OCI-M2 (cell line): ENCODE results near the gene TYSND1.
"Not testable (repeated sequence)": the region's sequence is repeated elsewhere in the genome, so short reads cannot be mapped to it uniquely, and the experiment has no call there.

Experiments used
- DNase-seq: peaks from one replicate; lab custom pipeline; 2025; ENCODE audit not compliant: unreplicated experiment; lab: John Stamatoyannopoulos, UW

The TYSND1 gene

DNA sequence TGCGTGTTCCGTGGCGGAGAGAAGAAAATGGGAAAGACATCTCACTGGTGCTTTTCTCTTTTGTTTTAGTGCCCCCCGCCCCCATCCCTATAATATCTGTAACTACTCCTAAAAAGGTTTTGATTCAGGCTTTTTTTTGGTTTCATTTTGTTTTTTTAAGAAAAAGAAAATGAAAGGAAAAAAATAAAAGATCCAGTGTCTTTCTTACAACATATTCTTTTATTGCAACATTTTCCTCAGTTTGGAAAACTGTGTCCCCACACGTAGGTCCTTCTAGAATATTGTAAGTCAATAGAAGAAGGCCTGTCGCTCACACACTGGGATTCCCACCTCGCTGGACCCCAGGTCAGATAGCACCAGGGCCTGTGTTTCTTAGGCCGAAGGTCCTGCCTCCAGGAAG, 34.4 kb downstream of the TYSND1 start:
- no peak for DNase-seq

DNA sequence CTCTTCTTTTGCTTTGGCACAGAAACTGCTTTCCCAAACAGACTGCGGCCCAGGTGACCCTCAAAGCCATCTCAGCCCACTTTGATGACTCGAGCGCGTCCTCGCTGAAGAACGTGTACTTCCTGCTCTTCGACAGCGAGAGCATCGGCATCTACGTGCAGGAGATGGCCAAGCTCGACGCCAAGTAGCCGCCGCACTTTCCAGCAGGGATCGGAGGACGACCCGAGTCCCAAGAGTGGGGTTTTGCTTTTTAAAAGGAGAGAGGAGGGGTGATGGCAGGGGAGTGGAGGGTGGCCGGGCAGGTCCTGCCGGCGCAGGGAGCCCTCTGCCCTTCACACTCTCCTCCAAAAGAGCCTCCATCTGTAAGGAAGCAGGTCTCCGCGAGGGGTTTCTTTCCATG, 35.0 kb downstream of the TYSND1 start:
- no peak for DNase-seq

DNA sequence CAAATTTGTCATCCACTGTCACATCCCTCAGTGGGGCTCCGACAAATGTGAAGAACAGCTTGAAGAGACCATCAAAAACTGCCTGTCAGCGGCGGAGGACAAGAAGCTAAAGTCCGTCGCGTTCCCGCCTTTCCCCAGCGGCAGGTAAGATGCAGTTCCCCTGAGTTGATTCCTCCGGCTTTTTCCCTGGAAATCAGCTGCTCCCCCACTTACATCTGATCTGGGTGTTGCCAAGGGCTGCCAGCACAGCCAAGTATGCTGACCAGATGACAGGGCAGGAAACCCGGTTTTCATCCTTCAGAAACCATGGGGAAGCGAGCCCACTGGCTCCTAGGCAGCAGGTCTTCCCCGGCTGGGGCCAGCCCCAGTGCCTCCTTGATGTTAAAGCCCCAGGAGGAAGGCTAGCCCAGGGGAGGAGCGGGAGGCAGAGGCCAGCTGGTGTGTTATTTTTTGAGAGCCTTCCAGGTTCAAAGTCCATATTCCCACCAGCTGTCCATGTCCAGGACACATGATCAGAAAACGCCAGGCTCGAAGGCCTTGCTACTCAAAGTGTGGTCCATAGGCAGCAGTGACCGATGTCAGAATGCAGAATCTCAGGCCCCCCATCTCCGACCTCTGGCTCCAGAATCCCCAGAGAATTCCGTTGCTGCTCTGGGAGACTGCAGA, 37.3 kb downstream of the TYSND1 start:
- DNase-seq, result no peak

DNA sequence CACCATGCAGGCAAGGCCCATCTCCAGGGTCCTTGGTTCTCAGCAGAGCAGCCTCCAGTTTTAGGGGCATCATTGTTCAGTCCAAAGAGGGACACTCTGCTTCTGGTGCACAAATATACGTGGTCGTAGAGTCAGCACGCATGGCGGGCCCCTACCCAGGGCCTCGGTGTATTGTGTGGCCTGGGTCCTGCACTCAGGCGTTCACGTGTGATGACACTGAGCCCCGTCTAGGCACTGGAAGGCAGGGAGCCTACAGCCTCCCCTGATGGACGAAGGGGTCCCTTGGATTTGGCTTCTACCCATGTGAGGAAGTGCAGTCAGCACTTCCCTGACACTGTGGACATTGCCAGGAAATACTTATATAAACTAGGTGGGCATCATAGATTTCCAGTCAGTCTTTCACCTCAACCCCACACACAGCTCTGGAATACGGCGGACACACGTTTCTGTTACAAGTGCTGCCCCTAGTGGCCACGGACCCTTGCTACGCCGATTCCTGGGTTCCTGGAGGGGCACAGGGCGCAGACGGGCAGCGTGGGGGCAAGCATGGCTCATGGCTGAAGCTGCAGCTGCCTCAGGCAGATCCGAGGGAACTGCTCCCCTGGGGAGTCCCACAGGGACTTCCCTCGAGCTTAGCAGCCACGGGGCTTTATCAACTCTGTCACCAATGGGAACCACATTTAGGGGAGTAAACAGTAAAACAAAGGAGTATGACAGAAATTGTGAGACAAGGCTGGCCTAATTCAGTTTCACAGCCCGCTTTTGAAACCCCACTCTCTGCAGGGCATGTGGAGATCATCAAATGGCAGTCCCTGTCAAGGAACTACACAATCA, 39.3 kb downstream of the TYSND1 start:
- no peak for DNase-seq

DNA sequence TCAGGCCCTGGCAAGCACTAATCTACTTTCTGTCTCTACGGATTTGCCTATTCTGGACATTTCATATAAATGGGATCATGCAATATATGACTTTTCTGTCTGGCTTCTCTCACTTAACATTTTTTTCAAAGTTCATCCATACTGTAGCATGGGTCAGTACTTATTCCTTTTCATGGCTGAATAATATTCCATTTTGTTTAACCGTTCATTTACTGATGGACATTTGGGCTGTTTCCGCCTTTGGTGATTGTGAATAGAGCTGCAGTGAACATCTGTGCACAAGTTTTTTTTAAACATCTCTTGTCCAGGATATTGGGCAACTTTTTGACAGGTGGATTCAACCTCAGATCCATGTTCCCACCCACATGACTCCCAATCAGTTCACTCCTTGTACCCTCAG, 44.8 kb downstream of the TYSND1 start:
- DNase-seq, result no peak

DNA sequence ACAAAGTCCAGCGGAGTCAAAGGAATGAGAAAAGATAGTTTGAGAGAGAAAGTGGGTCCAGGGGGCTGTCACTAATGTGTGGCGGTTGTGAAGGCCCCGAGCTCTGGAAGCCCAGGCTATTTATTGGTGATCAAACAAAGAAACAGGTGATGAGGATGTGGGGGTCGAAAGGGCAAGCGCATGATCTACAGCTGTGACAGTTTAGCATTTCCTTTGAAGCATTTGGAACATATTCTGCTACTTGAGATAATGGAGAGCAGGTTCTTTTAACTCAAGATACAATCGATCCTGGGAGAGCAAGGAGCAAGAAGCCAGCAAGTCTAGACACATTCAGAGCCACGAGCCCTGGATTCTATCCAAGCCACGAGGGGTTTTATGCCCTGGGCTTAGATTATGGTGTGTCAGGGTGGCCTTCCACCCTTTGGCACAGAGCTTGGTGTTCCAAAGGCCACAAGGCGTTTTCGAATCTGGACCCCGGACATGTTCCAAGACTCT, 45.4 kb downstream of the TYSND1 start:
- not testable (repeated sequence) for DNase-seq

DNA sequence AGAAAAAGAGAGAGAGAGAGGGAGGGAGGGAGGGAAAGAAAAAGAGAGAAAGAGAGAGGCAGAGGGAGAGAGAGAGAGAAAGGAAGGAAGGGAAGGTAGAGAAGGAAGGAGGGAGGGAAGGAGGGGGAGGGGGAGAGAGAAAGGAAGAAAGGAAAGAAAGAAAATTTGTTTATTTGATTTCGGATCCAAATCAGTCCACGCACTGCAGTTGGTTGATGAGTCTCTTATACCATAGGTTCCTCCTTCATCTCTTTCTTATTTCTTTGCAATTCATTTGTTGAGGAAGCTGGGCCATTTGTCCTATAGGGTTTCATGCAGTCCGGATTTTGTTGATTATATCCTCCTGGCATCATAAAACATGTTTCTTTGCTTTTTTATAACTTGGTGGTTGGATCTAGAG, 48.2 kb downstream of the TYSND1 start:
- DNase-seq, result no peak

DNA sequence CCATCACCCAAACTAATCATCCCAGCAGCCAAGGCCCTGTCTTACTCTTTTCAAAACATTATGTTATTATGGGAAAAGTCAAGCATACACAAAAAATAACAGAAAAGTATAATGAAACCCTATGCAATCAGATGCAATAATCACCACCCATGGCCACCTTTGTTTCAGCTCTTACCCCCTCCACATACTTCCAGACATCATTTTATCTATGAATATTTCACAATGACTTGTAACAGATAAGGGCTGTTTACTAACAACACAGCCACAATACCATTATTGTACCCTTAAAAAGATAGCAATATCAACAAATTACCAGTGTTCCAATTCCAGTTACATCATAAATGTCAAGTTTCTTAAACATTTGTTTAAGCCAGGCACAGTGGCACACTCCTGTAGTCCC, 49.0 kb downstream of the TYSND1 start:
- DNase-seq, result no peak

DNA sequence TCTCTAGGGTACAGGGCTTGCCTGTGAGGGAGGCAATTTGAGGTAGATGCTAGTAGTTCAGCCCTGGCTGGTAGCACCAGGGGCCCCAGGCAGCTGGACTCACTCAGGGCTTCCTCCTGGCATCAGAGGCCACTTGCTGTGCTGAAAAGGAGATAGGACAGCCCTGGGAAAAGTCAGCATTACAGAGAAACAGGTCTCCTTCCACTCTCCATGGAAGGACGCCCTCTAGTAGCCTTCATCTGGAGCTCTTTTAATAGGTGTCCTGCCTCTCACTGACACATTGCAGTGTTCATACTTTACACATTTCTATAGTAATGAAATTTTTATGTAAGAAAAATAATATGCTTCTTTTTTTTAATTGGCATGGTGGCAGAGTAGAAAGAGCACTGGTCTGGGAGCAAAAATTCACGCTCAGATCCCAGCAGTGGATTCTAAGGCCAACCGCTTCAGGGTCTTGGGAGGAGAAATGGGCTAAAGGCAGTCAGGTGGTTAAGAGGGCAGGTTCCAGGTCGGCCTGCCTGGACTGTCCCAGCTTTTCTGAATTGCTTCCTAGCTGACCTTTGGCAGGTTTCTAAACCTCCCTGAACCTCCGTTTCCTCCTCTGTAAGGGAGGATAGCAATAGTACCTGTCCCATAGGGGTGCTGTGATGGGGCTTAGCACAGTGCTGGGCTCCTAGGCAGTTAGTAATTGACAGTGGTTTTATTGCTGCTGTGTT, 49.6 kb downstream of the TYSND1 start:
- DNase-seq, result no peak

DNA sequence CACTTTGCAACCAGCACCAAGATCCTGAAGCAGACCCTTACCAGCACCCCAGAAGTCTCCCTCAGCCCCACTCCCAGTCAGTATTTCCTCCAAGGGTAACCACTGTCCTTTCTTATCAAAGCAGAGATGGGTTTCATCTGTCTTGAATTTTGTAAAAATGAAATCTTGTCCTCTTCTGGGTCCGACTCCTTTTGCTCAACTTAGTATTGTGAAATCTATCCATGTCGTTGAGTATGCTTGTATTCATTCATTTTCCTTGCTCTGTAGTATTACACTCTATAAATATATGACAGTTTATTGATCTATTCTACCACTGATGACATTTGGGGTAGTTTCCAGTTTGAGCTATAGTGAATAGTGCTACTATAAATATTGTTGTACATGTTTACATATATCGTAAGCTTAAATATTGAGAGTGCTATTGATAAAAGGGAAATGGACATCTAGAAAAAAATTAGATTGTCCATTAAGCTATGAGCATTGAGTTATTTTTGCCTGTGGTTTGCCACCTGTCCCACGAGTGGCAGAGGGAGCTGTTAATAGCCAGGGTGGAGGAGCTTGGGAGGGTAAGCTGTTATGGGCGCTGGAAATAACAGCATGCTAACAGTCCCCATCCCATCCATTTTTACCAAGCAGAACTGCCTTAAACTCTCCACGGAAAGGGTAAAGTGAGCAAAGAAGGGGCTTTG, 50.3 kb downstream of the TYSND1 start:
- DNase-seq, result no peak

DNA sequence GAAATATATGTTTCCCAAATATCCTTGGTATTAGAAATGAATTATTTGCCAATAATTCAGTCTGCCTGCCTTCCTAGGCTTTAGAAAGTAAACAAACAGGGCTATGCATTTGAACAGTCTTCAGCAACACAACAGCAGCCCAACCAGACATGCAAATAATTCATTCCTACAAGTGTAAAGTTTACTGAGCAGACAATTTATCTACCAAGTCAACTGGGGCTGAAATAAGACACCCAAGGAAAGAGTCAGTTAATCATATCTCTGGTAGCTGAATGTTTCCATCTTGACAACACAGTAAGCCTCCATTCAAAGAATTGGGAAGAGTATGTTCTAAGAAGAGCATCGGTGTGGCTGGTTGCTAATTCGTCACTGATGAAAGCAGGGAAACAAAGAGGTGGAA, 52.2 kb downstream of the TYSND1 start:
- no peak for DNase-seq

DNA sequence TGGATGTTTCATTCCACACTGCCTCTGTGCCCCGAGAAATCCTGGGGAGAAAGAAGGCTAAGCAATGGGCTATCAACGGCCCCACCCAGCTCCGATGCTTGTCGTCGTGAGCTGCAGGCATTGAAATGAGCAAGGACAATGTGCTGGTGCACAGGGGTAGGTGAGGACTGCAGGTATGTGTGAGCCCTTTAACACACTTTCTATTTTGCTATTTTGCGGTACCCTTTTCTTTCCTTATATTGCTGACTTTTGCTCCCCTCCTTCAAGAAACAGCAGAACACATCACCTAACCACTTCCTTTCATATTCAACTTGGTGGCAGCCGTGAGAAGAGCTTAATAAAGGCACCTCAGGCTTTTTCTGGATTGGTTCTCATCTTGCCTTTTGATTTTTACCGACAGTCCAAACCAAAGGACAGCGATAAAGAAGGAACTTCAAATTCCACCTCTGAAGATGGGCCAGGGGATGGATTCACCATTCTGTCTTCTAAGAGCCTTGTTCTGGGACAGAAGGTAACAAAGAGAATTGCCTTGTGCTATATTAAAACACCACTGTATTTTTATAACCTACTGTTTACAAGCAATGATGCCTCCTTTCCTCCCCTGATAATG, 53.1 kb downstream of the TYSND1 start:
- DNase-seq, result no peak

DNA sequence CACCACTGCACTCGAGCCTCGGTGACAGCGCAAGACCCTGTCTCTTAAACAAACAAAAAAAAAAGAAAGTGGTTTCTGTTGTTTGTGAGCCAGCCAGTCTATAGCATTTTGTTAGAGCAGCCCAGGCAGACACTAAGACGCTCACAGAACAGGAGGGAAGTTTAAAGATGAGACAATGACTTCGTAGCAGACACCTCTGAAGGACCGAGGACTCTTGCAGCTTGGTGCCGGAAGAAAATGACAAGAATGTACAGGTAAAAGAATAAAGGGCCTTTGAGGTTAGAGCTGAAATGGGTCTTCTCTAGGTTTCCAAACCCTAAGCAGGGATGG, 54.1 kb downstream of the TYSND1 start:
- DNase-seq, result no peak

DNA sequence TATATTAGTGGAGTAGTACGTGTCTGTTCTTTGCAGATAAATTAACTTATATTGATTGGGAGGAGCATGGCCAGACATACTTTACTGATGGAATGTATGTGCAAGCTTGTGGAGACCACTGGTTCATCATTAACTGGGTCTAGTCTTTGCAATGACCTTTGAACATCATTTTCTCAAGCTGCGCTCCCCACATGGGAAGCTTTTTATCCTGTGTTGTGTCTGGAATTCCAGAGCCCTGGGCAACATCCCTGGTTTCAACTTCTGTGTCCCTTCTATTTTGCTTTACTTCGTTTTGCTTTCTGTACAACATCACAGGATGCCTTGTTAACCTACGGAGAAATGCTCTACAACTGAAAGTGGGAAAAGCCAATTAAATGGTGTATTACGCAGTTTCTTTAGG, 55.5 kb downstream of the TYSND1 start:
- DNase-seq, result no peak

DNA sequence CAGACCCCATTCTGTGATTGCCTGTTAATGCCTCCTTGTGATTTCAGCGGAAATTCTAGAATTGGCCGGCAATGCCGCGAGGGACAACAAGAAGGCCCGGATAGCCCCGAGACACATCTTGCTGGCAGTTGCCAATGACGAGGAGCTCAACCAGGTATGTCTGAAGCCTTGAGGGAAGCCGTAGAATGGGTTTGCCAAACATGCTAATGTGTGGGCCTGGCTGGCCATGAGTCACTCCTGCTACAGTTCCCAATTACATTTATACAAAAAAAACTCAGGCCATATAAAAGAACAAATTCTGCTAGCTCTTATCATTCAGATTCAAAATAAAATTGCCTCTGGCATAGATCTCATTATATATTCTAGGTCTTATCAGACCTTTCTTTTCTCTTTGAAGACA, 56.5 kb downstream of the TYSND1 start:
- DNase-seq, result no peak

DNA sequence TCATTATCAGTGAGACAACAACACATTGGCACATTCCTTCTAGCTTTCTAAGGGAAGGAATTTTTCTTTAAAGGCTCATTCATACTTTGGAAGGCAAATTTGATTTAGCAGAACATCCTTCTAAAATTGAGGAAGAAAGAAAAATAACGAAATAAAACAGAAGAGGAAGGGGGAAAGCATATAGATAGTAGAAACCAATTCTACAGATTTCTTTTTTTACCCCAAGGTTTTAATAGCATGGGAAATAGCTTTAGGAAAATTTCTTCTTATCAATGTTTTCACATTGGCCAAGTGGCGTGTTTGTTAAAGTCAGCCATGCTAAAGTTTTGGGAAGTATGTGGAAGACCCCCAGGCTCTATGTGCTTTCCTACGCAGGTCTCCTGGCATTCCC, 58.2 kb downstream of the TYSND1 start:
- no peak for DNase-seq
